ENCODE data around the gene NAT8. TPM values are rescaled to one million over a fixed set of nuclear protein-coding genes. Genes with fewer than 3 reads are reported as not detected.

The NAT8 gene
- total RNA-seq, 4 donors from 2014 or later, result not detected

GRCh38 chr2:73640511-73640911 lies 1.7 kb downstream of the NAT8 start:
- TF ChIP-seq CTCF (IDR thresholded peaks at IDR 0.05; ENCODE audit: low read depth), result no peak

- TF ChIP-seq CTCF (IDR thresholded peaks at IDR 0.05; ENCODE audit: low read depth), result no peak
These were observed 3.8 kb downstream of the NAT8 start for GRCh38 chr2:73638429-73638828.

GRCh38 chr2:73614997-73615396 lies 27.2 kb downstream of the NAT8 start:
- no peak for TF ChIP-seq CTCF (IDR thresholded peaks at IDR 0.05; ENCODE audit: low read depth)

- no peak for TF ChIP-seq CTCF (IDR thresholded peaks at IDR 0.05; ENCODE audit: low read depth)
These were observed 28.1 kb downstream of the NAT8 start for GRCh38 chr2:73614105-73614504.

- TF ChIP-seq CTCF (IDR thresholded peaks at IDR 0.05; ENCODE audit: low read depth), result no peak
These were observed 30.4 kb downstream of the NAT8 start for GRCh38 chr2:73611867-73612266.

GRCh38 chr2:73611193-73611592 lies 31.0 kb downstream of the NAT8 start:
- TF ChIP-seq CTCF (IDR thresholded peaks at IDR 0.05; ENCODE audit: low read depth), result no peak

GRCh38 chr2:73610111-73610510 lies 32.1 kb downstream of the NAT8 start:
- TF ChIP-seq CTCF (IDR thresholded peaks at IDR 0.05; ENCODE audit: low read depth), result no peak

Measured in subcutaneous adipose tissue (tissue), 4 donors.